Astrocyte of the spinal cord (primary cell): ENCODE measurements around the gene PLXNB1.
A peak's percentile ranks its signal among the peaks of the same experiment; 100 is the strongest.
"Not testable (repeated sequence)": the region's sequence is repeated elsewhere in the genome, so short reads cannot be mapped to it uniquely, and the experiment has no call there.

Source experiments
- DNase-seq: peaks from one replicate; pipeline ENCODE4 v3.0.0; 2011; ENCODE audit warnings: low read depth, low spot score
- H3K4me3 ChIP-seq: 2 replicates; pipeline ENCODE4 v1.5.1; 2011; ENCODE audit warnings: low read depth, mild to moderate bottlenecking, low read length, moderate library complexity
- in situ Hi-C: cut with HindIII; loops from 2 replicates; pipeline ENCODE4 v1.10.0; 2017; ENCODE audit warnings: low sequenced_read_pairs
- TF ChIP-seq, protein P1 (sequence below): IDR thresholded peaks from 2 replicates; pipeline ENCODE4 v1.5.1; 2012; ENCODE audit warnings: low read depth, mild to moderate bottlenecking, low read length, inconsistent platforms

The PLXNB1 gene

DNA sequence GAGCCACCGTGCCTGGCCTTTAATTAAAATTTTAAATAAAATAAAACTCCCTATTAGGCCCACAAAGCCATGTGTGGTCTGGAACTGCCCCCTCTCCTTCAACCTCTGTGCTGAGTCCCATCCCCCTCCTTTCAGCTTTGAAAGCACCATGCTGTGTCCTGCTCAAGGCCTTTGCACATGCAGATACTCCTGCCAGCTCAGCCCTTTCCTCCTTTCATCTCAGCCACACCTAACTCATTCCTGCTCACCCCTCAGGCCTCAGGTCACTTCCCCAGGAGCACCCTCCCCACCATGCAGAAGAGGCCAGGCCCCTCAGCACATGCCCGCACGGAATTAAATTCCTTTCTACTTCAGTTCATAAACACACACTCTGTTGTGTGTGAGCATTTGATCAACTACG is 44.7 kb upstream of the PLXNB1 start:
- in situ Hi-C loops = no loop called here
- TF ChIP-seq, protein P1, sequence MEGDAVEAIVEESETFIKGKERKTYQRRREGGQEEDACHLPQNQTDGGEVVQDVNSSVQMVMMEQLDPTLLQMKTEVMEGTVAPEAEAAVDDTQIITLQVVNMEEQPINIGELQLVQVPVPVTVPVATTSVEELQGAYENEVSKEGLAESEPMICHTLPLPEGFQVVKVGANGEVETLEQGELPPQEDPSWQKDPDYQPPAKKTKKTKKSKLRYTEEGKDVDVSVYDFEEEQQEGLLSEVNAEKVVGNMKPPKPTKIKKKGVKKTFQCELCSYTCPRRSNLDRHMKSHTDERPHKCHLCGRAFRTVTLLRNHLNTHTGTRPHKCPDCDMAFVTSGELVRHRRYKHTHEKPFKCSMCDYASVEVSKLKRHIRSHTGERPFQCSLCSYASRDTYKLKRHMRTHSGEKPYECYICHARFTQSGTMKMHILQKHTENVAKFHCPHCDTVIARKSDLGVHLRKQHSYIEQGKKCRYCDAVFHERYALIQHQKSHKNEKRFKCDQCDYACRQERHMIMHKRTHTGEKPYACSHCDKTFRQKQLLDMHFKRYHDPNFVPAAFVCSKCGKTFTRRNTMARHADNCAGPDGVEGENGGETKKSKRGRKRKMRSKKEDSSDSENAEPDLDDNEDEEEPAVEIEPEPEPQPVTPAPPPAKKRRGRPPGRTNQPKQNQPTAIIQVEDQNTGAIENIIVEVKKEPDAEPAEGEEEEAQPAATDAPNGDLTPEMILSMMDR = no peak
- H3K4me3 ChIP-seq = no peak overlapping the region
- no peak for DNase-seq

DNA sequence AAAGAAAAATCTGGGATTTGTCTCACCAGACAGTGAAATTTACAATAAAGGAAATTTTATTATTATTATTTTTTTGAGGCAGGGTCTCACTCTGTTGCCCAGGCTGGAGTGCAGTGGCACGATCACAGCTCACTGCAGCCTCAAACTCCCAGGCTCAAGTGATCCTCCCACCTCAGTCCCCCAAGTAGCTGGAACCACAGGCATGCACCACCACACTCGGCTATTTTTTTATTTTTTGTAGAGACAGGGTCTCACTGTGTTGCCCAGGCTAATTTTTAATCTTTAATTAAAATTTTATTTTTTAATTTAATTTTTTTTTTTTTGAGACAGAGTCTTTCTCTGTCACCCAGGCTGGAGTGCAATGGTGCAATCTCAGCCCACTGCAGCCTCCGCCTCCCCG is 44.1 kb upstream of the PLXNB1 start:
- H3K4me3 ChIP-seq, in situ Hi-C loops, DNase-seq: not testable (repeated sequence)

DNA sequence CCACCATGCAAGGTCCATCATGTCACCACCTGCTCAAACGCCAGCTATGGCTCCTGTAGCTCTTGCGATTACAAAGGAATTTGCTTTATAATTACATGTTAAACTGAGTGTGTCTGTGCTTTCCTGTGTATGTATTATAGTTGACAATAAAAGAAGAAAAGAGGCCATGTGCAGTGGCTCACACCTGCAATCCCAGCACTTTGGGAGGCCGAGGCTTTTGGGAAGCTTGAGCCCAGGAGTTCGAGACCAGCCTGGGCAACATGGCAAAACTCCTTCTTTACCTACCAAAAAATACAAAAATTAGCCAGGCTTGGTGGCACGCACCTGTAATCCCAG is 43.7 kb upstream of the PLXNB1 start:
- TF ChIP-seq, protein P1 = no peak
- no peak overlapping the region for H3K4me3 ChIP-seq
- in situ Hi-C loops = no loop called here
- no peak for DNase-seq

DNA sequence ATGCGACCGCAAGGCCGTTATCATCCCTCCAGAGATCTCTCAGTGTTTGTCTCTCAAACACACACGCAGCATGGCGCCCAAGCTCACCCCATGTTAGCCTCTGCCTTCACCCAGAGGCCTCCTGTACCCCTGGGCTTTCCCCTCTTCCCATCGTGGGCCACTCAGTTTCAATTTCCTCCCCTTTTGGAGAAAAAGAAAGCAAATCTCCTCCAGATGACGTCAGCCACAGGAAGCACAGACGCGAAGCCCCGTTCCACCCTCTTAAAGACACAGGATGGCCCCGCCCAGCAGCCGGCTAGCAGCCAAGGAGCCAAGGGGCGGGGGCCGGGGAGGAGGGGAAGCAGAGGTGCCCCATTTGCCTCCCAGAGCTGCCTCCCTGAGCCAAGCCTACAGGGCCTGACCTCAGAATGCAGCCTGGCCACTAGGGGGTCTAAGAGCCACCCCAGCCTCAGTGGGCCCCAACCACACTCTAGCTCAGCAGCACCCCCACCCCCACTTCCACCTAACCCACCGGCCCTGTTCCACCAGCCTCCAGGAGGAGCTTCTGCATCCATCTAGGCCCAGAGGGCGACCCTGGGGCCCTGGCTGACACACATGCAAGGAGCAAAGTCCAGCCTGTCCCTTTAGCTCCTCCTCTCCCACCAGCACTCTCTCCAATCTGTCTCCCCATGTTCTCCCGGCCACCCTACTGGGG is 43.2 kb upstream of the PLXNB1 start:
- TF ChIP-seq, protein P1 = peak; percentile 32
- peak; percentile 92 for DNase-seq
- peak overlapping the region; percentile 84 for H3K4me3 ChIP-seq
- in situ Hi-C loops = no loop called here

DNA sequence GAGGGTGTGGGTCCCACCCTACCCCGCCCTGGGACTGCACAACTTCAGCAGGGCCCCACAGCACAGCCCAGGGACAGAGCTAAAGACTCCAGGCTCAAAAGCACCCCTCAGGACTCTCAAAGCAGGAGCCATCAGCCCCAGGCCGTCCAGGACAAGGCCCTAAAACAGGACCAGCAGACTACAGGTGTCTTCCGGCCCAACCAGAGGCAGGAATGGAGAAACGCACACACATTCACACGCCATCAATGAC is 42.7 kb upstream of the PLXNB1 start:
- in situ Hi-C loops = no loop called here

DNA sequence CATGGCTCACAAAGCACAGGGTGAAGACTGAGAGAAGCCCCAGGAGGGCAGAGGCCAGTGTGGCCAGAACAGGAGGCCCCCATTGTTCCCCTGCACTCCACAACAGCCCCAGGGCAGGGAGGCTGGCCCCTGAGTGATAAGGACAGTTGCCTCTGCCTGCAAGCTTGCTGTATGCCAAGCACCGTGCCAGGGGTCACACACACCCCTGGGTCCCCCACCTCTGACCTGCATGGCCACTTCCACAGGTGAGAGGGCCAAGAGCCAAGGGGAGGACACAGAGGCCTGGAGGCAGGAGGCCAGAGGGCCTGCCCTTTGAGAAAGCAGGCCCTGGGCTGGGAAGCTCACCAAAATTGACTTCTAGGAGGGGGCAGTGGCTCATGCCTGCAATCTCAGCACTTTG is 40.4 kb upstream of the PLXNB1 start:
- in situ Hi-C loops = no loop called here

More for the DNA sequence above, 42.7 kb upstream of the PLXNB1 start:
- peak overlapping the region; percentile 84 for H3K4me3 ChIP-seq
- no peak for DNase-seq
- TF ChIP-seq, protein P1 = no peak

DNA sequence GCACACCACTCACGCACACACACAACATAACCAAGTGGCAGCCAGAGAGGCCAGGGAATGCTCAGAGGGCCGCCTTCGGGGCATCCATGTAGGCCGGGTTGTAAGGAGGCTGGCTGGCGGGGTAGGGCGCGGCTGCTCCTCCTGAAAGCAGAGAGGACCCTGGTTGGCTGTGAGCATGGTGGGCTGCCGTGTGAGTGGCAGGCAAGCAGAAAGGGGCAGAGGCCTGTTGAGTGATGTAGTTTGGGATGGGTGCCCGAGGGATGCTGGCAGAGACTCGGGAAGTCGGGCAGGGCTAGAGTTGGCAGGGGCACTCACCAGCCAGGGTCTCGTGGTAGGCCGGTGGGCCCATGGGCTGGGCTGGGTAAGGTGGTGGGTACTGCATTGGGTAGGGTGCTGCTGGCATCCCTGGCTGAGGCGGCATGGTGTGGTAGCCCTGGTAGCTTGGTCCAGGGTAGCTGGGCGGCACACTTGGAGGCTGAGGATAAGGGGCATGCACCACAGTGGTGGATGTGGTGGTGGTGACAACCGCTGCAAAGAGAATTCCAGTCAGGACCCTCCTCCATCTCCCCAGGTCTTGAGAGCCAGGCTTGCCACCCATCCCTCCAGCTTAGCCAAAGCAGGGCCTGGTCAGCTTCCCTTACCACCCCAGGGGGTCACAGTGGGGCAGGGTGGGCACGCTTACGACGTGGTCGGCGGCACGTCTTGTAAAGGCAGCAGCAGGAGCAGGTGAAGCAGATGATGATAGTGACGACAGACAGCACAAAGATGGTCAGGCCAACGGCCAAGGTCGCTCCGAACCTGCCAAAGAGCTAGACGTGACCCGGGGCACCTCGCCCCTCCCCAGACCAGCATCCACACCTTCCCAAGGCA is 39.4 kb upstream of the PLXNB1 start:
- no peak for DNase-seq
- H3K4me3 ChIP-seq = no peak overlapping the region
- in situ Hi-C loops = no loop called here
- TF ChIP-seq, protein P1 = no peak

More for the DNA sequence above, 40.4 kb upstream of the PLXNB1 start:
- TF ChIP-seq, protein P1 = no peak
- H3K4me3 ChIP-seq = no peak overlapping the region
- DNase-seq = no peak
